Measurements from ENCODE around the gene NODAL.
A peak's percentile ranks its signal among the peaks of the same experiment; 100 is the strongest.
"Not testable (repeated sequence)": the region's sequence is repeated elsewhere in the genome, so short reads cannot be mapped to it uniquely, and the experiment has no call there.

Gene NODAL

DNA sequence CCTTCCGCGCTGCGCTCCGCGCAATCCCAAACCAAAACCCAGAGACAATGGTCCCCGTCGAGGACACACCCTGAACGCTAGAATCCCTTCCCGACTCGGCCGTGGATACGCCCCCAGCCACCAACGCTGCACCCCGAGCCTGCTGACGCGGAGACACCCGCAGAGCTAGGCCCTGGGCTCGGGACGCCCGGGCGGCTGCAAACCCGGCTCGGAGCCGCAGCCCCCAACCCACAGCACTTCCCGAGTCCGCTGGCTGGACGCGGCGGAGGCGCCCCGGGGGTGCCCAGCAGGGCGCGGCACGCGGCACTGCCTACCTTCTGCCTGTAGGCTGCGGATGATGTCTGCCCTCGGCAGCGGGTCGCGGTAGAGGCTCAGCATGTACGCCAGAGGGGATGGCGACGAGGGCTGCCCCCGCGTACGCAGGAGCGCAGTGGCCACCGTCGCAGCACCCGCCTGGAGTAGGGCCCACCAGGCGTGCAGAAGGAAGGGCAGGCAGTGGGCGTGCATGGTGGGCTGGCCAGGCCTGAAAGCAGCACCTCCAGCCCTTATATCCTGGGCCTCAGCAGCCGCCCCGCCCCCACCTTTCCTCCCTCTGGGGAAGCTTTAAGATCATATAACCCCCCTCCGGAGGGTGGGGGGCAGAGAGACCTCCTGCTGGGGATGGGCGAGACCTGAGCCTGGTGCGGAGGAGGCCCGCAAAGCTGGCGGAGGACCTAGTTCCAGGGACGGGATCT is at the start of gene NODAL:
Gene NODAL (minus strand): TSS at position 521 of the 734 bp plus-strand sequence. CDS start 14 bp downstream, at position 507.
- DNase-seq = no peak

DNA sequence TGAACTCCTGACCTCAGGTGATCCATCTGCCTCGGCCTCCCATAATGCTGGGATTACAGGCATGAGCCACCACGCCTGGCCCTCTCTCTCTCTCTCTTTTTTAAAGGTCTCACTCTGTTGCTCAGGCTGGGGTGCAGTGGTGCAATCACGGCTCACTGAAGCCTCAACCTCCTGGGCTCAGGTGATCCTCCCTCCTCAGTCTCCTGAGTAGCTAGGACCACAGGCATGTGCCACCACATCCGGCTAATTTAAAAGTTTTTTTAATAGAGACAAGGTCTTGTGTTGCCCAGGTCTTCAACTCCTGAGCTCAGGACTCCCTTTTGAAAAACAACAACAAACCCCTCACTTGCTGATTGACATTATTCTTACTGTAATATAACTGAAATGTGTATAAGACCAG is 48.7 kb upstream of the NODAL start:
- no peak for DNase-seq

DNA sequence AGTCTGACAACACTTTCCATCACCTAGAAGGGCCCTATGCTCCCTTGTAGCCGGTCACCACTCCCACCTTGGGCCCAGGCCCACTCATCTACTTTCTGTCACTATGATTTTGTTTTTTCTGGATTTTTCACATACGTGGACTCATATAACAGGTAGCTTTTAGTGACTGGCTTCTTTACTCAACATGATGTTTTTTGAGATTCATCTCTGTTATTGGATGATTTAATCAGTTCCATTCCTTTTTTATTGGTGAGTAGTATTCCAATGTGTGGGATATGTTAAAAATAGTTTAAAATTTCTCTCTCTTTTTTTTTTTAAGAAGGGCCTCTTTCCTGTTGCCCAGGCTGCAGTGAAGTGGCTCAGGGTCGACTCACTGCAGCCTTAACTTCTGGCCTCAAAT is 46.3 kb upstream of the NODAL start:
- DNase-seq = no peak

DNA sequence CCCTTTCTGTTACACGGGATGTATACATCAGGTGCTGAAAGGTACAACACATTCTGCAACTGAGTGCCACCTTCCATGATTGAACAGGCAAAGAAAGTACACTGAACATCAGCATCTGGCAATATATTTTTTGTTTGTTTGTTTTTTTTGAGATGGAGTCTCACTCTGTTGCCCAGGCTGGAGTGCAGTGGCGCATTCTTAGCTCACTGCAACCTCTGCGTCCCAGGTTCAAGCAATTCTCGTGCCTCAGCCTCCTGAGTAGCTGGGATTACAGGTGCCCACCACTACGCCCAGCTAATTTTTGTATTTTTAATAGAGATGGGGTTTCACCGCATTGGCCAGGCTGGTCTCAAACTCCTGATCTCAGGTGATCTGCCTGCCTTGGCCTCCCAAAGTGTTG is 42.4 kb upstream of the NODAL start:
- DNase-seq = not testable (repeated sequence)

DNA sequence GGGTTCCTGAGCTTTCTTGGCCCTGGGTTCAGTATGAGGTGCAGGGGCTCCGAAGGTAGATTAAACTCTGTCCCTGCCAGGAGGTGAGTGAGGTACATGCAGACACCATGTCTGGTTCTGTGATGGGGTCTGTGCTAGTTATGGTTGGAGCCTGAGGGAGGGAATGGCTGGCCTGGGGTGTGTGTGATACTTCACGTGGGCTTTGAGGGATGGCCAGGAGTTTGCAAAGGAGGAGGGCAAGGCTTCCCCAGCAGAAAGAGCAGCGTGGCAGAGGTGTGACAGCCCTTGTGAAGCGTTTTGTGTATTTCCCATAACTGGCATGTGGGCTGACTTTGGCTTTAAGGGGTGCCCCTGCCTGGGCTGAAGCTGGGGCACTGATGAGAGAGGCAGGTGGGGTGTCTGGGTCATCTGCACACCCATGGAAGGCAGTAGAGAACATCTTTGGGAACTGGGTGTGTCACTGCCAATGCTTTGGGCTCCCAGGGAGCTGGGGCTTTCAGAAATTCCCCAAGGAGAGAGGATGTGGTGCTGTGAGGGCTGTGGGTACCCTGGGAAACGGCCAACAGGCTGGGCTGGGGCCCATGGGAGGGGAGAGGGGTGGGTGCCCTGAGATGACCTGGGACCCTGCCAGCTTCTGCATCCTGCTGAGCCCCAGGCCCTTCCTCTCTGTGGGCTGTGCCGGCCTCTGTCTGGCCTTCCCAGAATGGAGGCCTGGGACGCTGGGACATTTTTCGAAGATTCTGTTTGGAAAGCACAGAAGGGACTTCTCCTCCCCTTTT is 41.7 kb upstream of the NODAL start:
- no peak for DNase-seq

DNA sequence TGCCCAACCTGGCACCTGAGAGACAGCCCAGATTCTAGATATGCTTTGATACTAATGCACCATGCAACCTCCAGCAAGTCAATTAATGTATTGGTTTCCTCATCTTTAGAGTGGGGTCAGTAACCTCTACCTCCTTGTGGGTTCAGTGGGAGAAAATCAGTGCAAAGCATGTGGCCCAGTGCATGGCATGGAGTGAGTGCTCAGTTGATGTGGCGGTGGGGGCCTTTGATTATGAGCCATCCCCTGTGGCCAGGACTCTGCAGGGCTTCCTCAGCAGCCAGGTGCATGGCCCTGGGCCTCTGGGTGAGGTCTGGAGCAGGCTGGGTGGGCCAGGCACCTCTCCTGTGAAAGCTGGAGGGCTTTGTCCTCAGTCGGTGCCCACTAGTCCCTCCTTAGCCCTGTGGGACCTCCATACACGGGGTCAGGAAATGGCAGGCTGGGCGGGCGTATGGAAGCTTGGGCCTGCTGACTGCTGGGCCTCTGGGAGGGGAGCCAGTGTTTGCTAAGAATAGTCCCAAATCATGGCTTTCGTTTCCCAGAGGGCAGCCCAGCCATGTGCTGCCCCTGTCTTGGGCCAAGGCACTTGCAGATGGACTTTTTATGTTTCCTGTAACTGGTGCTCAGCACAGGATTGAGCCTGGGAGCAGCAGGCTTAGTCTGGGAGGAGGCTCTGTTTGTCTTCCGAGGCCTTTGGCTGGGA is 40.5 kb upstream of the NODAL start:
- no peak for DNase-seq

DNA sequence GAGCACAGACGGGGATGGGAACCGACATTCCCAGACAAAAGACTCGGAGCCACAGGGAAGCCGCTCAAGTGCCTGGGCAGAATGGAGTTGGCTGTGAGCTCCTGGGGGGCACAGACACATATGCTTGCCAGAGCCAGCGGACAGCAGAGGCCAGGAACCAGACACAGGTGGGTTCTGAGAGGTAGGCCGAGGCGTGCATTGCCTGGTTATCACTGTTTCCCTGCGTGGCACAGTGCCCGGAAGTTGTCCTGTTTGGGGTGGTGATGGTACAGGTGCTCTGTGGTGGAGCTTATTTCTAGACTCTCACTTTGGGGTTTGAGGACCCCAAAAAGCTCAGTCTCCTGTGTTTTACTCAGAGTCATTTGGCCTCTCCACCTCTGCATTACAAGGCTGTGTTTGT is 39.6 kb upstream of the NODAL start:
- no peak for DNase-seq

DNA sequence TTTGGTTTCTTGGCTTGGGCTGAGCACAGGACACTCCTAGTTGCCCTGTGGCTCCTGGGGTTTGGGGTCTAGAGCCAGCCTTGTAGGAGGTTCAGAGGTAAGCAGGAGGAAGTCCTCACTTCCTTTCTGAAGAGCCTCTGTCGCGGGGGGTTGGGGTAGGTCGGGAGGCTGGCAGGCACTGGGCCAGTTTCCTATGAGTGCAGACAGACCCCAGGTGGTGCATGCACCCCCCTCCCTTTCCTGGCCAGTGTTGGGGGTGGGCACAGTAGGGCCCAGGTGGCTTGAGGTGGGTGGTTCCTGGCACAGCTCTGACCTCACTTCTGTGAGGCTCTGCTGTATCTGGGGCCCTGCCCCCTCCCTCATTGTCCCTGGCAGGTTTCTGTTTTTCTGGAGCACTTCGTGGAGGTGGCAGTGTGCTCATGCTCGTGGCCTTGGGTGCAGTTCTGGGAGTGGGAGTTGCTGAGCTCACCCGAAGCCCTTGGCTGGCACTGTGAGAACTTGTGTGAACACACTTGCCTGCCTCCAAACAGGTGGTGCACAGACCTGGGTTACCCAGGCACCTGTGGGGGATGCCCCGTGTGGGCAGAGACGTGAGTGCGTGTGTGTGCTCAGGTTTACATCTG is 38.9 kb upstream of the NODAL start:
- DNase-seq = peak; percentile 34 to 49

DNA sequence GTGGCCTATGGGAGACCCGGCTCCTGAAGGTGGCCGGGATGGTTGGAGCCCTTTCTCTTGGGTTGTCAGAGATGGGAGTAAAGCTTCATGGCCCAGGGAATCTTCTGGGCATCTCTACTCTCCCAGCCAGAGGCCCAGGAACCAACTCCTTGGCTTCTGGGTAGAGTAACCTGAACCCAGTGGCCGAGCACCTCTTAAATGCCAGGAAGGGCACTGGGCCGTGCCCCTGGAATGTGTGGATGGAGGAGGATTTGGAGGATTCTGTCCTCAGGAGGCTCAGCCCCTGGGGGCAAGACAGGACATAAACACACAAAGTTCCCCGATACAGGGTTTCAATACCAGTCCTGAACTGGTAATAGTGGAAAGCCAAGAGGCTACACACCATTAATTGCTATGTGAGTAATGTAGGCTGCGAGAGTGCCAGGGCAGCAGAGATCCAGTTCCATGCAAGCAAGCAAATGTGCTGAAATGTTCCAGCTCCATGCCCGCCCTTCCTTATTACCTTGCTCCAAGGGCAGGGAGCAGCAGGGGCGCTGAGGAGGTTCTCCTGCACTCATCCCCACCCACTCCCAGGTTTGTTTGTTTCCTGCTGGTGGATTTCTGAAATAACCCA is 38.3 kb upstream of the NODAL start:
- DNase-seq = no peak

DNA sequence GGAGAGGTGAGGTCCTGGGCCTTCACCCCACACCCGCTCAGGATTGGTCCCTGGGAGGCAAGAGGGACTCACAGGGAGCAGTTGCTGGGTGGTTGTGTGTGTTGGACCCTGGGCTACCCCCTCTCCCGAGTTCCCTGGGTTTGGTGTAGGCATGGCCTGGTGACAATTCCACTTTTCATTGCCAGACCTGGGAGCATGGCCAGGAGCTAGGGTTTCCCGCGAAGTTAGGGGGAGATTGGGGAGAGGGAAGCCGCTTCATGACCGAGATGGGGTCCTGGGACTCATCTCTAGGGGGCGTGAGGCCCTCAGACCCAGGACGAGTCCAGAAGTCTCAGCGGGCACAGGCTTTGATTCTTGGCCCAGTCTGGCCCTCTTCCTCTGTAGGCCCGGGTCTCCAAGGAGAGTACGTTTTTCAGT is 37.7 kb upstream of the NODAL start:
- DNase-seq = no peak

DNA sequence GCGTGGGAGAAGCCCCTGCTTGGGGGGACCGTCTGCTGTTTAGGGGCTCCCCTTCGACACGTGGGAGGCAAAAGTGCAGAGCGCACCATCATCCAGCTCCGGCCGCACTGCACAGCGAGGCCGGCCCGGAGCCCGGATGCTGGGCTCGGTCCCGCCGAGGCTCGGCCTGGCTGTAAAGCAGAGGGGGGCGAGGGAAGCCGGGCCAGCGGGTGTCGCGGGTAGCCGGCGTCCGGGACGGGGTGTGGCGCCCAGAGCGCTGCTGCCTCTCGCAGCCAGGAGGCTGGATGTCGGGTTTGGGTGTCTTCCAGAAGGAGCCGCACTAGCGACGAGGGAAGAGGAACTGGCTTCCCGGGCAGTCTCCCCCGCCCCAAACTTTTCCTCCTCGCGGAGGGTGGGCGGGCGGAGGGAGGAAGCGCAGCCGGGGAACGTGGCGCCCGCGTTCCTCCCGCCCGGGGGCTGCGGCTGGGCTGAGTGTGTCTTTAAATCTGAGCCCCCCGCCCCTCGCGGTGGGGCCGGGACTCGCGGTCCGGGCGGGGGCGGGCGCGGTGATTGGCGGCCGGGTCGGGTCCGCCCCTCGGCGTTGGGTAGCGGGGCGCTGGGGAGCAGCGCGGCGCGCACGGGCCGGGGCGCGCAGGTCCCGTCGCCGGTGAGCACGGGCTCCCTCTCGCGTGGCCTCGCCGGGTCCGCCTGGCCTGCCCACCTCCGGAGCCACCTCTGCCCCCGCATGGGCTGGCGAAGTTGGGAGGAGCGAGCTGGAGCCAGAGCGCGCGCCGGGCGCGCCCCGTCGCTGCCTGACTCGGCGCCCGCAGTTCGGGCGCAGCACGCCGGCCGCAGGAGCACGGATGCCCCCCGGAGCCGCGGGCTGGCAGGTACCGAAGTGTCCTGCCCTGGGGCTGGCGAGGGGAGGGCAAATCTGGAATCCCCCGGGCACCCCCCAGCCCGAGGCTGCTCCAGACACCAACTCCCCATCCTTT is 37.0 kb upstream of the NODAL start, which contains the start of gene PALD1:
Gene PALD1 (plus strand): TSS at position 577 of the 974 bp plus-strand sequence. CDS start 47,185 bp downstream, outside the sequence.
- DNase-seq = peak; percentile 31 to 47

DNA sequence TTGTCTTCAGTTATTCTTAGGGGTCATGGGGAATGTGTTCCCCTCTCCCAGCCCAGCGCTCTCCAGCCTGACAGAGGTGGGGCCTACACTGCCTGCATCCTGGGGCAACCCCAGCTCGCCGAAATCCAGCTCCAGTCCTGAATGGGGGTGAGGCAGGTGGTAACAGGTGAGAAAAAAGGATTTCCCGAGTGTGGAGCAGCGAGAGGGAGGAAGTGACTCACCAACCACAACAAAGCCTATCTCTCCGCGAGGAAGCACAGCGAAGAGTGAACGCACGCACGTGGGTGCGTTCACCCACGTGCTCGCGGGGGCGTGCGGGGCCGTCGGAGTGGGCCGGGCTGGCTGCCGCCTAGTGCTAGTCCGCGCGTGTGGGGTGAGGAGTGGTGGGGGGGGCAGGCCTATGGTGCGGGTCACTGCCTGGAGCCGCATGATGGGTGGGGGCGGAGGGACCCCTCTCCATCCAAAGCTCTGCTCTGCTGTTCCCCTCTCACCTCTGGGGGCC is 36.2 kb upstream of the NODAL start:
- DNase-seq = peak; percentile 83 to 86

DNA sequence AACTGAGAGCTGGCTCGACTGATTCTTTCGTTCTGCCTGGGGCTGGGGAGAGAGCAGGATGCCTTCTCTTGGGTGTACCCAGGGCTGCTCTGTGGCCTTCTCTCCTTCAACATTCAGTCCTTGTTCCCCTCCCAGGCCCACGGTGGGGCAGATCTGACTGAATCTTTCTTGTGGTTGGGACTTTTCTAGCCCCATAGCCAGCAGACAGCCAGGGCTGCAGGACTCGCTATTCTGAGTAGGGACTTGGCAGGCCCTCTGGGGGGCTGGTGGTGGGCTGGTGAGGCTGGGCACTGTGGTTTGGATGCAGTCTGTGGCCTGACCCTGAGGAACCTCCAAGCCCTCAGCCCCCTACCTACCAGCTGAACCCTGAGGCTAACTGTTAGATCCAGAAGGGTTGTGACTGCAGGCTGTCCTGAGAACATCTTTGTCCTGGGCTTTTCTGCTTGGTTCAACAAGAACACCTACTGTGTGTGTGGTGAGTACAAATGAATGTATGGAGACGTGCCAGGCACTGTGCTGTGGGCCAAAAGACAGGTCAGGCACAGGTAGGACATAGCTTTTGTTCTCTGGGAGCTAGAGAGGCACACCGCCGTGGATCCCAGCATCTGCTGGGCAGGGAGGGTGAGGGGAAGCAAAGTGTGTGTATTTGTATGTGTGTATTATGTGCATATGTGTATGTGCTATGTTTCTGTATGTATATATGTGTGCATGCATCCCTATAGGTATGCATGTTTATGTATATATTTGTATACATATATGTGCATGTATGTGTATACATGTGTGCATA is 35.0 kb upstream of the NODAL start:
- no peak for DNase-seq

DNA sequence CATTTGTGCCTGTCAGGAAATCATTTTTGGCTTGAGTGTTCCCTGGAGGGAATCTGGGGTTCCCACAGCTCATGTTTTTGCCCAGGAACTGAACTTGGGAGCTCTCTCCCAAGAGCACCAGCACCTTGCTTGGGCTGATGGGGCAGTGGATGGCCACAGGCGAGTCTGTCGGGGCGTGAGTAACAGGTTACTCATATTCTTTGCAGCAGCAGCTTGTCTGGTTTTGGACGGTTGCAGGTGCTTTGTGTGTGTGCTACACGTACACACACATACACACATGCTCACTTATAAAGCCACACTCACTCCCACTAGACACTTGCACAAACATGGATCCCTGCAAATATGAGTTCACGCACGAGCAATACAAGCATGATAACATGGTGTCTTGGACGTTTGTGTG is 34.2 kb upstream of the NODAL start:
- no peak for DNase-seq

DNA sequence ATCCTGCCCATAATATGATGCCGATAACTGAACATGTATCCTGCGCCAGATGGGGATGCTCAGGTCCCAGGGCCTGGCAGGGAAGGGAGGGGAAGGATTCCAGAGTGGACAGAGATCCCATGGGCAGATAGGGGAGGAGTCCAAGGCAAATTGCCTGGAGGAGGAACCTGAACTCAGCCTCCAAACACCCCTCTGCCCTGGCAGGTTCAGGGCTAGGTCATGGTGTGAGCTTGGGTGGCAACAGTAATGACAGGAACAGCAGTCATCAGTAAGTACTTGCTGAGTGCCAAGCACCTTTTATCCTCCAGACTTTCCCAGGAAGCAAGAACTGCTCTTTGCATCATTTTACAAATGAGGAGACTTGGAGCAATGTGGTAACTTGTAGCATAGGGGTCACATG is 33.3 kb upstream of the NODAL start:
- no peak for DNase-seq

DNA sequence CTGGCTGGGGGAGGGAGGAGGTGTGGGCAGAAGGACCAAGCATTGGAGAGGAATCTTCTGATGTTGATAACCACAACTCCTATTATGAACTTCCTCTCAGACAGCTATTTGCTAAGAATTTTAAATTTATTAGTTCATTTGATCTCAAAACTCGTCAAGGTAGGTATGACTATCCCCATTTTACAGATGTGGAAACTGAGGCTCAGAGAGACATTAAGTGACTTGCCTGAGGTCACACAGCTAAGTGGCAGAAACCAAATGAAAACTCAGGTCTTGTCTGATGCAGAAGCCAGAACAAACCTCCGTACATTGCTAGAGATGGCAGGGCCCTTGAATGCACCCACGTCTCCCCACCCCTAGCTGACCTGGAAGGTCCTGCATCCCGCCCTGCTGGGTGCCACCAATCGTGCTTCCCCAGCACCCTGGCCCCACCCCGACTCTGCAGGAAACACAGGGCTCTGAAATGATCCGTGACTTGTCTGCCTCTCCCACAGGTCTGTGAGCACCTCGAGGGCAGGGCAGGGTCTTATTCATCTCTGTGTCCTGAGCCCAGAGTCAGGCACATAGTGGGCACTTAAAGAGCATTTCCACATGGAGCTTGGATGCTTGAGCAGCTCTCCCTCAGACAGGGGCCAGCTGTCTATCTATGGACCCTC is 31.4 kb upstream of the NODAL start:
- DNase-seq = no peak

DNA sequence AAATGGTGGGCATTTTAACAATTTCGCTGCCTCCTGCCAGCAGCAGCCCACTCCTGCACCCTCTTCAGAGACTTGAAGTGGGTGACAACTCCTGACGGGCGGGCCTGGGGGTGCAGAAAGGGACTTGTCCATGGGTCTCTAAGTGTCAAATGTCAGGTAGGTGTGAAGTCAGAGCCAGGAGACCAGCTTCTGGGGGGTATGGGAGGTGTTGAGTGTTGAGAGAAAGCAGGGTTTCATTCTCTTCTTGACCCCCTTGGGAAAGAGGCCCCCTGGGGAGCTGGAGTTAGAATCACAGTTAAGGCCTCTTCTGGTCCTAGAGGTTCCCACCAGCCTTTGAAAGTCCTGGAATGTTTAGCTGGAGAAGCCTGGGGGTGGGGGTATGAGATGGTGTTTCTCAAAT is 25.5 kb upstream of the NODAL start:
- DNase-seq = no peak

DNA sequence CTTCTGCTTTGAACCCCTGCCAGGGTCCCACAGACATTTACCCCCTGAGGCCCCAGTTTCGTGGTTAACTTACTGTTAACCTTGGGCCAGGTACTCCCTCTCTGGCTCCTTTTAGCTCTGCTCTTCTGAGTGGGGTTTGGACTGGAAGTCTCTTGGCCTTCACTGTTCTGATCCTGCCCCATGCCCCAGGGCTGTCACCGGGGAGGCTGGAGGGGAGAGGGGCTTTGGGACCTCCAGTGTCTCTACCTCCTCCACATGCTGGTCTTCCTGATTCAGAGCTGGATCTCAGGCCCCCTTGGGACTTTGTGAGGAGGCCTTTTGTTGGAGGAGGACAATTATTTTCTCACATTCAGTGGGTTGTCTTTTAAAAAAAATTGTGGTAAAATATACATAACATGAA is 24.4 kb upstream of the NODAL start:
- no peak for DNase-seq

DNA sequence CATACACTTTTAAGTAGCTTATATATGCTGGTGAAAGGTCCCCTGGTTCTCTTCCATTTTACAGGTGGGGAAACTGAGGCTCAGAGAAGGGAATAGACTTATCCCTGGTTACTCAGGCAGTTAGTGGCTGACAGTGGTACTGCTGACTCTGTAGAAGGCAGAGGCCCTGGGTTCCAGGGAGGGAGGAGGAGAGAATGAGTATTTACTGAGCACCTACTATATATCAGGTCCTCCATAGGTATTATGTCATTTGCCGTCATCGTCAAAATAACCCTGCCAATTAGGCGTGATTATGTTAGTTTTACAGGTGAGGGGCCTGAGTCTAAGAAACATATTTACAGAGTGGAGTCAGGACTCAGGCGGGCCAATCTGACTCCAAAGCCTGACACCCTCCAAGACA is 23.8 kb upstream of the NODAL start:
- no peak for DNase-seq

All from activated CD4-positive, alpha-beta T cell treated with anti-CD3 and anti-CD28 coated beads, Interleukin-2, amount 50 U/mL, for 4 hours (primary cell).